ENCODE data around the gene RAB28. TPM values are rescaled to one million over a fixed set of nuclear protein-coding genes. Genes with fewer than 3 reads are reported as not detected.

The RAB28 gene
- total RNA-seq, 1 experiment from 2014 or later: 12.1 TPM

DNA sequence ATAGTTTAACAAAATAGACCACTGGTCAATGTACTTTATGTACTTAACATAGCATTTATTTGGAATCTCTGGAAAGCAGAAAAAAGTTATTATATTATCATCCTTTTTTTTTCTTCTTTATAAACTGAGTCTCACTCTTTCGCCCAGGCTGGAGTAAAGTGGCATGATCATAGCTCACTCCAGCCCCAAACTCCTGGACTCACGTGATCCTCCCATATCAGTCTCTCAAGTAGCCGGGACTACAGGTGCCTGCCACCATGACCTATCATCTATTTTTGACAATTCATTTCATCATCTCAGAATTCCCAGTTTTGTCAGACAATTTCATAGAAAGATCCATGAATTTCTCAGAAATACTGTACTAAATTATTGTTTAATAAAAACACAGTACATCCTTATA lies 12.7 kb downstream of the RAB28 start (continued):
- TF ChIP-seq FOSL1 (IDR thresholded peaks at IDR 0.05; ENCODE audit: low read depth): no peak
- TF ChIP-seq JUND (IDR thresholded peaks at IDR 0.05): no peak

DNA sequence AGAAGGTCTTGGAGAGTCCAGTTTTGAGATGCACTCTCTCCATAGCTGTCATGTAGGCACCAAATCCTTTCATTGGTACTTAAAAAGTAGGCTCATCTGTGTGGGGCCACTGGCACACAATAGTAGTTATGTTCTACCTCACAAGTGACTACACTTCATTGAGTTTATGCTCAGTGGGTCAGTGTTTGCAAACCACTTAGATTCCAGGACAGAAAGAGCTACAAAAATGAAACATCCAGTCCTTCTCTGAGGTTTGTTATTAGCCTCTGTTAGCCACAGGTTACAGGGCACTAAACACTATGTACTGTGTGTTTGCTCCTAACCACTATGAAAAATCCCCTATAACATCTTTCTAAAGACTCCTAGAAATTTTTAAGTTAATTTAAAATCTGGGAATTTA lies 13.8 kb downstream of the RAB28 start:
- Histone ChIP-seq H3K4me2 (ENCODE audit: low read length) (no peak overlapping the region), H3K9ac (ENCODE audit: low read length) (no peak overlapping the region), H3K9me2 (ENCODE audit: insufficient read depth) (no peaks in the 10 kb centered on the region), H3K79me2 (ENCODE audit: insufficient read depth, low read length) (peaks cover 24% of the 10 kb centered on the region), H3K27ac (ENCODE audit: low read depth, low read length) (no peak overlapping the region), H3K27me3 (ENCODE audit: insufficient read depth, low read length) (no peaks in the 10 kb centered on the region), H3K4me3 (replicated peaks in 1 of 2; ENCODE audit: low read depth in 1 of 2, low read length in 2 of 2) (no peak overlapping the region), H4K20me1 (ENCODE audit: insufficient read depth) (no peaks in the 10 kb centered on the region), H2AFZ (ENCODE audit: low read depth, low read length, poor library complexity, severe bottlenecking) (no peak overlapping the region), H3K4me1 (ENCODE audit: control insufficient read depth in 1 of 2, insufficient read depth in 2 of 2, low read length in 2 of 2) (no peaks in the 10 kb centered on the region), H3K9me3 (ENCODE audit: control insufficient read depth in 1 of 2, insufficient read depth in 1 of 2, low read depth in 1 of 2, low read length in 2 of 2) (no peaks in the 10 kb centered on the region), H3K36me3 (ENCODE audit: control insufficient read depth in 1 of 2, insufficient read depth in 2 of 2, low read length in 2 of 2) (no peaks in the 10 kb centered on the region)
- no TSS peak for BruUV-seq (replicated peaks)
- ATAC-seq (no peak), DNase-seq (ENCODE audit: low read depth, low spot score) (no peak)
- POLR2A ChIA-PET: no interaction called here
- intact Hi-C loops (cut with micrococcal nuclease): no loop called here
- TF ChIP-seq SIN3A (IDR thresholded peaks at IDR 0.05; ENCODE audit: low read depth): no peak
- no peak for TF ChIP-seq POLR2A (IDR thresholded peaks at IDR 0.05; ENCODE audit: borderline replicate concordance, extremely low read depth, insufficient read depth, insufficient read length)
- TF ChIP-seq CEBPB (IDR thresholded peaks at IDR 0.05; ENCODE audit: low read depth): no peak
- TF ChIP-seq ELF1 (IDR thresholded peaks at IDR 0.05; ENCODE audit: borderline replicate concordance, low read depth): no peak
- no peak for TF ChIP-seq EZH2 (IDR thresholded peaks at IDR 0.05)
- no peak for TF ChIP-seq CBX3 (IDR thresholded peaks at IDR 0.05; ENCODE audit: low read depth)
- TF ChIP-seq YY1 (IDR thresholded peaks at IDR 0.05; ENCODE audit: extremely low read depth, insufficient replicate concordance, low read depth, low read length): no peak
- no peak for TF ChIP-seq ZFX (IDR thresholded peaks at IDR 0.05)
- TF ChIP-seq, protein P1, sequence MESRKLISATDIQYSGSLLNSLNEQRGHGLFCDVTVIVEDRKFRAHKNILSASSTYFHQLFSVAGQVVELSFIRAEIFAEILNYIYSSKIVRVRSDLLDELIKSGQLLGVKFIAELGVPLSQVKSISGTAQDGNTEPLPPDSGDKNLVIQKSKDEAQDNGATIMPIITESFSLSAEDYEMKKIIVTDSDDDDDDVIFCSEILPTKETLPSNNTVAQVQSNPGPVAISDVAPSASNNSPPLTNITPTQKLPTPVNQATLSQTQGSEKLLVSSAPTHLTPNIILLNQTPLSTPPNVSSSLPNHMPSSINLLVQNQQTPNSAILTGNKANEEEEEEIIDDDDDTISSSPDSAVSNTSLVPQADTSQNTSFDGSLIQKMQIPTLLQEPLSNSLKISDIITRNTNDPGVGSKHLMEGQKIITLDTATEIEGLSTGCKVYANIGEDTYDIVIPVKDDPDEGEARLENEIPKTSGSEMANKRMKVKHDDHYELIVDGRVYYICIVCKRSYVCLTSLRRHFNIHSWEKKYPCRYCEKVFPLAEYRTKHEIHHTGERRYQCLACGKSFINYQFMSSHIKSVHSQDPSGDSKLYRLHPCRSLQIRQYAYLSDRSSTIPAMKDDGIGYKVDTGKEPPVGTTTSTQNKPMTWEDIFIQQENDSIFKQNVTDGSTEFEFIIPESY (IDR thresholded peaks at IDR 0.05; ENCODE audit: extremely low read depth, insufficient replicate concordance, low read length): no peak
- RAD21 ChIA-PET (ENCODE audit: low non-redundant PET in 1 of 2, low total read pairs in 2 of 2, uncharacterized antibody in 2 of 2, unreplicated experiment in 2 of 2): no interaction called here
- CTCF ChIA-PET: no interaction called here

All from HCT116 (cell line).